ENCODE measurements around the gene TEDDM1.

GRCh38 chr1:182355723-182356098 lies 44.8 kb downstream of the TEDDM1 start:
- TF ChIP-seq CTCF (conservative IDR thresholded peaks at IDR 0.05; ENCODE audit: low read length) (no peak), EZH2phosphoT487 (IDR thresholded peaks at IDR 0.05; ENCODE audit: borderline replicate concordance, low read depth, low read length) (no peak)
